GM18909 (cell line): Measurements from ENCODE around the gene ITGA7.
"Not testable (repeated sequence)": the region's sequence is repeated elsewhere in the genome, so short reads cannot be mapped to it uniquely, and the experiment has no call there.

ENCODE experiments used
- ATAC-seq: cut with Tn5 transposase; IDR thresholded peaks from one replicate; pipeline ENCODE4 v1.9.1; 2021; ENCODE audit warnings: mild to moderate bottlenecking; ENCODE audit not compliant: unreplicated experiment, poor library complexity

The ITGA7 gene

DNA sequence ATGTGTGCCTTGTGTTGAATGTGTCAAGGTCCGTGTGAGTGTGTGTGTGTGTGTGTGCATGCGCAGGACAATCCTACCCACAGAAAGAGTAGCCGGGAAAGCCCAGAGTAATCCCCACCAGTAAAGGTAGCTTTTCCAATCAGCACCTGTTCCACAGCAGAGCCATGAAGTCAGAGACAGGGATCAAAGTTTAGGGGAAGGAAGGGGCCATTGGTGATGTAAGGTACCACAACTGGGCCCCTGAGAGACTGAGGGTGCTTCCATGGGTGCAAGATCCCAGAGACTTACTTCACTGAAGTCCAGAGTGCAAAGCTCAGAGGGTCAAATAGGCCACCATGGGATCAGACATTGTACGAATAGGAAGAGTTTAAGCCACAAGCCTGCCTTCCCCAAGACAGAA lies 50.5 kb downstream of the ITGA7 start:
- ATAC-seq = no peak

DNA sequence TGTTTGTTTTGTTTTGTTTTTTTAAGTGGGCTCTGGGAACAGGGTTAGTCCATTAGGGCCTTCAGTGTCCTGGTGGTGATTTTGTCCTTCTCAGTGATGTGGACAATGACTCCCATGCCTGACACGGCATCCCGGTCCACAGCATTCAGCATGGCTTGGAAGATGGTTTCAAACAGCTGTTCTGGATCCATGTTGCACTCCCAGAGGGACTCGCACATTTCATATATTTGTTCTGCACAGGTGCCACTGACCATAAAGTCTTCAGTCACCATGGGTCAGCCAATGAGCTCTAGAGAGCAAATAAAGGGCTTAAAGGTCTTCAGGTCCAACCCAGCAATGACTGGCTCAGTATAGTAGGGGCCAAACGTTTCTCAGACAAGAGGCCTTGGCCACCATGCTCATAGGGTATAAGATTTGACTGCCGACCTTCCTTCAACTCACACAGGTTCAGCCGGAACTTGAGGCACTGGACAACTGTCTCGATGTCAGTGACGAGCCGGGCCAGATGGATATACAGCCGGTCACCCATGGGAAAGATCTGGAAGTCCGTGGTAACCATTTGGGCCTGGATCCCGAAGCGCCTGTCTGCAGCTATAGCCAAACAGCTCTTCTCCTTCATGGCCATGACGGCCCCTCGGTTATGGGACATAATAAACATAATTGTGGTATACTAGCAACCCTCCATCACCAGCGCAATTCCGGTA lies 53.0 kb downstream of the ITGA7 start:
- no peak for ATAC-seq

DNA sequence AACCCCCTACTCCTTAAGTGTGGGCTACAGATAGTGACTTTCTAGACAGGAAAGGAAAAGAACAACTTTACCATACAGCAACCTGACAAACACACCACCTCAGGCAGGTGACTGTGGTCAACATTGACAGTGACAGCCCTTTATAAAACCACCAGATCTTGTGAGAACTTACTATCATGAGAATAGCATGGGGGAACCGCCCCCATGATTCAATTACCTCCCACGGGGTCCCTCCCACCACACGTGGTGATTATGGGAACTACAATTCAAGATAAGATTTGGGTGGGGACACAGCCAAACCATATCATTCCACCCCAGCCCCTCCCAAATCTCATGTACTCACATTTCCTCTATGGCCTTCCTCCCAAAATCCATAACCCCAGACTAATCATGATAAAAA lies 54.7 kb downstream of the ITGA7 start:
- ATAC-seq = no peak

DNA sequence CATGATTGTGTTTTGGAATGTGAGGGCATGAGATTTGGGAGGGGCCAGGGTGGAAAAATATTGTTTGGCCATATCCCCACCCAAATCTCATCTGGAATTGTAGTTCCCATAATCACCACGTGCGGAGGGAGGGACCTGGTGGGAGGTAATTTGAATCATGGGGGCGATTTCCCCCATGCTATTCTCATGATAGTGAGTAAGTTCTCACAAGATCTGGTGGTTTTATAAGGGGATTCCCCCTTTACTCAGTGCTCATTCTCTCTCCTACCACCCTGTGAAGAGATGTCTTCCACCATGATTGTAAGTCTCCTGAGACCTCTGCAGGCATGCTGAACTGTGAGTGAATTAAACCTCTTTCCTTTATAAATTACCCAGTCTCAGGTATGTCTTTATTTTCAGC lies 55.4 kb downstream of the ITGA7 start:
- no peak for ATAC-seq

DNA sequence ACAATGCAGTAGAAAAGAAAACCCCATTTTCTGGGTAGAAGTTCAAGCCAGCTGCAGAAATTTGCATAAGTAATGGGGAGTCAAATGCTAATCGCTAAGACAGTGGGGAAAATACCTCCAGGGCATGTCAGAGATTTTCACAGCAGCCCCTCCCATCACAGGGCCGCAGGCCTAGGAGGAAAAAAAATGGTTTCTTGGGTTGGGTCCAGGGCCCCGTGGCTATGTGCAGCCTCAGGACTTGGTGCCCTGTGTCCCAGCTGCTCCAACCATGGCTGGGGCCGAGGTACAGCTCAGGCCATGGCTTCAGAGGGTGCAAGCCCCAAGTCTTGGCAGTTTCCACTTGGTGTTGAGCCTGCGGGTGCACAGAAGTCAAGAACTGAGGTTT lies 56.4 kb downstream of the ITGA7 start:
- ATAC-seq = no peak

DNA sequence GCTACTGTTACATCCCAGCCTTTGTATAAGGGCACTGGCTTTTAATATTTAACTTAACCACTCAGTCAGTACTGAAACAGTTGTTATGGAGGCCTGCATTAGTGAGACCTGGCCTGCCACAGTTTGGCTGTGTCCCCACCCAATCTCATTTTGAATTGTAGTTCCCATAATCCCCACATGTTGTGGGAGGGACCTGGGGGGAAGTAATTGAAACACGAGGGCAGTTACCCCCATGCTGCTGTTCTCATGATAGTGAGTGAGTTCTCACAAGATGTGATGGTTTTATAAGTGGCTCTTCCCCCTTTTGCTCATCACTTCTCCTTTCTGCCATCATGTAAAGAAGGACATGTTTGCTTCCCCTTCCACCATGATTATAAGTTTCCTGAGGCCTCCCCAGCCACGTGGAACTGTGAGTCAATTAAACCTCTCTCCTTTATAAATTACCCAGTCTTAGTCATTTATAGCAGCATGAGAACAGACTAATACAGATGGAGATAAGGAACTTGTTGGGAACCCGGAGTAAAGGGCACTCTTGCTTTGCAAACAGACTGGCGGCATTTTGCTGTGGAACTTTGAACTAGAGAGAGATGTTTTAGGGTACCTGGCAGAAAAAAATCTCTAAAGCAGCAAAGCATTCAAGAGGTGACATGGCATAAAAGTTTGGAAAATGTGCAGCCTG lies 56.9 kb downstream of the ITGA7 start:
- ATAC-seq = not testable (repeated sequence)

DNA sequence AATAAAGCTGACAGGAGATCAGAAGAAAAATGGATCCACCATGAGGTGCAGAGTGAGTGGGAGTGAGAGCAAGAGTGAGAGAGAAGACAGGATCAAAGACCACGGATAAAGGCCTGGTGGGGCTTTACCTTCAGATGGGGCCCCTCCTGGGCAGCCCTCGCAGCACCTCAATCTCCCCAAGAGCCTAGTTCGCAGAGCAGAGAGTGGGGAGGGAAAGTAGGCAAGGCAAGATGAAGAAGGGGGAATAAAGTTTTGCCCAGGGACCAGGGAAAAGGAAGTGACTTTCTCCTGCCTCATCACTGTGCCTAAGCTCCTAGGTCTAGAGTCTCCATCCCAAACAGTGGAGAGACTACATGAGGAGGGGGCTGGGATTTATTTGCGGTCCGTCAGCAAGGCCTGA lies 60.7 kb downstream of the ITGA7 start:
- ATAC-seq = no peak

DNA sequence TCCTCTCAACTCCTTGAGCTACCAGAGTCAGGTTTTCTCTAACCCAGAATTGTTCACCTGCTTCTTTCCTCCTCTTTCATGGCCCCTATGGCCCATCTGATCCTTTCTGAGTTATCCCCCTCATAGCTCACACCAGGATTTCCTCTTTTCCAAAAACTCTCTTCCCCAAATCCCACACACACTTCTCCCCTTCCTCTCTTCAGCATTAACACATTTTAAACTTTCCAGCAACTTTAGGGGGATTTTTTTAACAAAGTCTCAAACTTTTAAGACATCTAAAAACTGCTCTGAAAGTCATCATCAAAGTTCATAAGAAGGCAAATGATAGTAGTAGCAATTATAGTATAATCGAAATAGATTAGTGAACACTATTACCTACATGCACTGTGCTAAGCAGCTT lies 63.1 kb downstream of the ITGA7 start:
- no peak for ATAC-seq

DNA sequence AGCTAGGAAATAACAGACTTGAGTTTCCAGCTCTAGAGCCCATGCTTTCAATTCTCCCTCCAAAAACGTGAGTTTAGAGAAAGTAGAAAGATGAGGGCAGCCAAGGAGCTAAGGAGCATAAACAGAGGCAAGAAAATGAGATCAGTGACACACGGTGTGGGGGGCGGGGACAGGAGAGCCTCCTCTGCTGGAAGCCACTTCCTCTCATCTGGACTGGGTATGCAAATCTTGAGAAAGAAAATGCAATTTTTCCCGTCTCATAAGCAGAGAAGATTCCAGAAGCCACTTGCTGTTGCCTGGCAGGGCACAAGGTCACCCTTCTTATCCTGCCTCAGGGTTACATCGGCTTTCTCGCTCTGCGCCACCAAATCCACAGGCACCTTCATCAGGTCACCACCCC lies 65.0 kb downstream of the ITGA7 start:
- ATAC-seq = peak; percentile 35

DNA sequence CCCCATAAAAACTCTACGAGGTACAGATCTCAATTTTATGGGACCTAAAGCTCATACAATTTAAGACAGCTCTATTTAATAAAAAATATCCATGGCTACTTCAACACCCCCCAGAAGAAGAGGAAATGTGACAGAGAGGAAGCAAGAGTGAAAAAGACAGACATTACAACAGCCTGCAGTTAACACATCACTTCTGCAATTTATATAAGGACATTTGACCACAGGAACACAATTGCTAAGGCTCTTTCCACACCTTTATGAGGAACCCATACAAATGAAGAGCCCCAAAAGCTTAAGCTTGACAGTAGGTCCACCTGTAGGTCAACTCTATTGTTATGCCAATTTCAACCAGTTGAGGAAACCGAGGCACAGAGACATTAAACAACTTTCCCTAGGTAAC lies 65.4 kb downstream of the ITGA7 start:
- ATAC-seq = peak; percentile 23

DNA sequence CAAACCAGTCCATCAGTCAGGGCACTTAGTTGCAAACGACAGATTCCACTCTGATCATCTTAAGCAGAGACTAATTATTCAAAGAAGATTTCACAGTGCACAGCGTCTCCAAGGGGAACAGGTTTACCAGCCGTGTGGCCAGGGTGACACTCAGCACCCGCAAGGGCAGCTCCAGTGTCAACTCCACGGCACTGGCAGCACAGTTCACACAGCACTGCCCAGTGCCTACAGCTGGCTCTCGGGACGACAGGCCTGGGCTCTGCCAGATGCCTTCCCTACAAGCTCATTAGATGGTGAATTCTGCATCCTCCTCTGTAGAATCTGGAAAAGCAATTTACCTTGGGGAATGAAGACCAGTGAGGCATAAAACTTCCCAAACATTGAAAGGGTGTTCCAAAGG lies 66.1 kb downstream of the ITGA7 start:
- no peak for ATAC-seq

DNA sequence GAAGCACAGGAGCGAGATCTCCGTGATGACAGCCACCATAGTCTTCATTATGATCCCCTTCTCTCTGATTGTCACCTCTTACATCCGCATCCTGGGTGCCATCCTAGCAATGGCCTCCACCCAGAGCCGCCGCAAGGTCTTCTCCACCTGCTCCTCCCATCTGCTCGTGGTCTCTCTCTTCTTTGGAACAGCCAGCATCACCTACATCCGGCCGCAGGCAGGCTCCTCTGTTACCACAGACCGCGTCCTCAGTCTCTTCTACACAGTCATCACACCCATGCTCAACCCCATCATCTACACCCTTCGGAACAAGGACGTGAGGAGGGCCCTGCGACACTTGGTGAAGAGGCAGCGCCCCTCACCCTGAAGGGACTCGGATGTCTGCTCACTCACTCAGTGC lies 70.2 kb downstream of the ITGA7 start:
- ATAC-seq = no peak

DNA sequence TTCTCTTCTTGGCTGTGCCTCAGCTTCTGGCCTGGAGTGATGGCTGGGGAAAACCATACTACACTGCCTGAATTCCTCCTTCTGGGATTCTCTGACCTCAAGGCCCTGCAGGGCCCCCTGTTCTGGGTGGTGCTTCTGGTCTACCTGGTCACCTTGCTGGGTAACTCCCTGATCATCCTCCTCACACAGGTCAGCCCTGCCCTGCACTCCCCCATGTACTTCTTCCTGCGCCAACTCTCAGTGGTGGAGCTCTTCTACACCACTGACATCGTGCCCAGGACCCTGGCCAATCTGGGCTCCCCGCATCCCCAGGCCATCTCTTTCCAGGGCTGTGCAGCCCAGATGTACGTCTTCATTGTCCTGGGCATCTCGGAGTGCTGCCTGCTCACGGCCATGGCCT lies 70.9 kb downstream of the ITGA7 start, which contains the start of gene OR10P1:
OR10P1 (plus strand) TSS at position 40 of the 400 bp plus-strand sequence; CDS start at position 40, 0 bp downstream.
- ATAC-seq = no peak

DNA sequence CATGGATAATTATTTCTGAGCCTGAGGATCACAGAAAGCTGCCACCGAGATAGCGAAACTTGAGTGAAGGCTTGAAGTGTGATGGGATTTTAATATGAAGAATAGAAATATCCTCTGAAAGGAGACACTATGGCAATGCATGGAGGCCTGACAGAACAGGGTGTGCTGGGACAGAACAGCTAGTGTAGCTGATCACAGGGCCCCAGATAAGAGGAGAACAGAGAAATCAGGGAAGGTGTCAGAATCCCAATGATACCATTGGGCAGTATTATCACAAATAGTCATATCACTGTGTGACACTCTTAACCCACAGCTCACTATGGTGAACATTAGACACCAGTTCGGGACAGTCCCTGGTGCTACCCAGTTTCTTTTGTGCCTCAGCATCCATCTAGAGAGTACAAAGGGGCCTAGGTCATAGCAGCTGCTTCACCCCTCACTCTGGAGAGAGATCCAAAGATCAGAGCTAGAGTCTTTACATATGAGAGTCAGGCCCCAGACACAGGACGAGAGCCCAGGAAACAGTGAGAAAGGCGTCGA lies 71.5 kb downstream of the ITGA7 start:
- ATAC-seq = no peak
